ENCODE measurements around the gene NAALADL2. TPM values are rescaled to one million over a fixed set of nuclear protein-coding genes. Genes with fewer than 3 reads are reported as not detected.

NAALADL2 gene
- total and polyA plus RNA-seq, 2 donors (not counting 3 experiments of a cell fraction or from before 2014, with no cell fraction given) = 1.1 to 4.0 TPM

GRCh38 chr3:175267121-175267531 is 408.0 kb downstream of the NAALADL2 start:
- DNase-seq (ENCODE audit: low read depth, low spot score) (no peak), FAIRE-seq (no peak)
- BruUV-seq (replicated peaks) = no TSS peak
- TF ChIP-seq POLR2AphosphoS5 (IDR thresholded peaks at IDR 0.05; ENCODE audit: insufficient read depth, low read depth, low read length) (no peak), MYC (IDR thresholded peaks at IDR 0.05; ENCODE audit: low read depth, low read length) (no peak), POLR2A (IDR thresholded peaks at IDR 0.05; ENCODE audit: low read depth, low read length) (no peak), EZH2 (IDR thresholded peaks at IDR 0.05; ENCODE audit: borderline replicate concordance, low read depth, low read length, severe bottlenecking) (no peak), FOS (IDR thresholded peaks at IDR 0.05; ENCODE audit: borderline replicate concordance, insufficient read depth, low read length) (no peak), GATA2 (IDR thresholded peaks at IDR 0.05; ENCODE audit: insufficient read depth, insufficient read length, low read depth, low read length) (no peak), JUN (IDR thresholded peaks at IDR 0.05; ENCODE audit: borderline replicate concordance, insufficient read depth, insufficient read length, low read depth) (no peak)
- TF ChIP-seq, protein P1, sequence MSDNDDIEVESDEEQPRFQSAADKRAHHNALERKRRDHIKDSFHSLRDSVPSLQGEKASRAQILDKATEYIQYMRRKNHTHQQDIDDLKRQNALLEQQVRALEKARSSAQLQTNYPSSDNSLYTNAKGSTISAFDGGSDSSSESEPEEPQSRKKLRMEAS (IDR thresholded peaks at IDR 0.05; ENCODE audit: insufficient read depth, insufficient read length) = no peak
- intact Hi-C loops (cut with micrococcal nuclease) (no loop called here), dilution Hi-C loops (cut with MboI; ENCODE audit: extremely low pct_ligation_motif_present, low sequenced_read_pairs) (no loop called here)
- no peak overlapping the region for H3K9ac ChIP-seq (replicated peaks; ENCODE audit: extremely low read depth, insufficient read depth, low read length)
- H3K36me3 ChIP-seq (ENCODE audit: control insufficient read depth in 2 of 2, extremely low read depth in 1 of 2, insufficient read depth in 2 of 2, low read length in 2 of 2) = no peaks in the 10 kb centered on the region
- H3K27ac ChIP-seq (ENCODE audit: insufficient read depth, low read depth, low read length) = no peak overlapping the region
- no peak overlapping the region for H3K4me2 ChIP-seq (ENCODE audit: insufficient read depth, low read length)
- H3K4me1 ChIP-seq (ENCODE audit: control insufficient read depth, extremely low read depth, insufficient read depth, low read length) = peaks cover 3% of the 10 kb centered on the region
- H4K20me1 ChIP-seq (replicated peaks; ENCODE audit: control insufficient read depth, extremely low read depth, insufficient read depth, low read length) = no peaks in the 10 kb centered on the region
- ChIA-PET POLR2A (no interaction called here), CTCF (interaction anchor here (2.0 kb wide), 1 partner anchor 14 kb away, joined by 5 read pairs; no protein-coding TSS in a partner anchor)
- H3K27me3 ChIP-seq (ENCODE audit: control insufficient read depth in 2 of 2, insufficient read depth in 2 of 2, low read length in 2 of 2) = no peaks in the 10 kb centered on the region
- no peak overlapping the region for H3K4me3 ChIP-seq (replicated peaks in 1 of 3; ENCODE audit: insufficient read depth in 1 of 3, low read depth in 1 of 3, low read length in 3 of 3)
- H2AFZ ChIP-seq (ENCODE audit: low read depth, low read length) = no peak overlapping the region
- H3K79me2 ChIP-seq (ENCODE audit: control insufficient read depth, insufficient read depth, low read length) = no peaks in the 10 kb centered on the region
- no peaks in the 10 kb centered on the region for H3K9me3 ChIP-seq (replicated peaks; ENCODE audit: control insufficient read depth, insufficient read depth, low read length)
- no peaks in the 10 kb centered on the region for H3K9me1 ChIP-seq (replicated peaks; ENCODE audit: control insufficient read depth, extremely low read depth, insufficient read depth, low read length)

GRCh38 chr3:175267561-175267960 is 408.4 kb downstream of the NAALADL2 start:
- H3K4me1 ChIP-seq (ENCODE audit: control insufficient read depth, extremely low read depth, insufficient read depth, low read length) = peaks cover 3% of the 10 kb centered on the region
- H3K9me1 ChIP-seq (replicated peaks; ENCODE audit: control insufficient read depth, extremely low read depth, insufficient read depth, low read length) = no peaks in the 10 kb centered on the region
- no peak overlapping the region for H3K4me3 ChIP-seq (replicated peaks in 1 of 3; ENCODE audit: insufficient read depth in 1 of 3, low read depth in 1 of 3, low read length in 3 of 3)
- DNase-seq (ENCODE audit: low read depth, low spot score) = no peak
- no peaks in the 10 kb centered on the region for H3K79me2 ChIP-seq (ENCODE audit: control insufficient read depth, insufficient read depth, low read length)
- intact Hi-C loops (cut with micrococcal nuclease) (no loop called here), dilution Hi-C loops (cut with MboI; ENCODE audit: extremely low pct_ligation_motif_present, low sequenced_read_pairs) (no loop called here)
- H3K9me3 ChIP-seq (replicated peaks; ENCODE audit: control insufficient read depth, insufficient read depth, low read length) = no peaks in the 10 kb centered on the region
- no peak for FAIRE-seq
- no peaks in the 10 kb centered on the region for H3K36me3 ChIP-seq (ENCODE audit: control insufficient read depth in 2 of 2, extremely low read depth in 1 of 2, insufficient read depth in 2 of 2, low read length in 2 of 2)
- no peak overlapping the region for H3K4me2 ChIP-seq (ENCODE audit: insufficient read depth, low read length)
- POLR2A ChIA-PET = no interaction called here
- no peak overlapping the region for H2AFZ ChIP-seq (ENCODE audit: low read depth, low read length)
- no peaks in the 10 kb centered on the region for H3K27me3 ChIP-seq (ENCODE audit: control insufficient read depth in 2 of 2, insufficient read depth in 2 of 2, low read length in 2 of 2)
- BruUV-seq (replicated peaks) = no TSS peak
- H3K9ac ChIP-seq (replicated peaks; ENCODE audit: extremely low read depth, insufficient read depth, low read length) = no peak overlapping the region
- H3K27ac ChIP-seq (ENCODE audit: insufficient read depth, low read depth, low read length) = no peak overlapping the region
- no peaks in the 10 kb centered on the region for H4K20me1 ChIP-seq (replicated peaks; ENCODE audit: control insufficient read depth, extremely low read depth, insufficient read depth, low read length)
- CTCF ChIA-PET = no interaction called here
- no peak for TF ChIP-seq MYC (IDR thresholded peaks at IDR 0.05; ENCODE audit: low read depth, low read length)
- TF ChIP-seq POLR2A (IDR thresholded peaks at IDR 0.05; ENCODE audit: low read depth, low read length) = no peak
- no peak for TF ChIP-seq CTCF (IDR thresholded peaks at IDR 0.05; ENCODE audit: extremely low read depth in 1 of 2, insufficient read depth in 1 of 2, low read depth in 1 of 2, low read length in 2 of 2)
- TF ChIP-seq, protein P1 (IDR thresholded peaks at IDR 0.05; ENCODE audit: insufficient read depth, insufficient read length) = no peak
- no peak for TF ChIP-seq POLR2AphosphoS5 (IDR thresholded peaks at IDR 0.05; ENCODE audit: insufficient read depth, low read depth, low read length)
- no peak for TF ChIP-seq JUN (IDR thresholded peaks at IDR 0.05; ENCODE audit: borderline replicate concordance, insufficient read depth, insufficient read length, low read depth)
- no peak for TF ChIP-seq FOS (IDR thresholded peaks at IDR 0.05; ENCODE audit: borderline replicate concordance, insufficient read depth, low read length)
- no peak for TF ChIP-seq GATA2 (IDR thresholded peaks at IDR 0.05; ENCODE audit: insufficient read depth, insufficient read length, low read depth, low read length)
- TF ChIP-seq EZH2 (IDR thresholded peaks at IDR 0.05; ENCODE audit: borderline replicate concordance, low read depth, low read length, severe bottlenecking) = no peak

All from endothelial cell of umbilical vein (primary cell).